ENCODE data around the gene RCL1. TPM values are rescaled to one million over a fixed set of nuclear protein-coding genes. Genes with fewer than 3 reads are reported as not detected.

The RCL1 gene
- polyA plus RNA-seq, 3 donors = 2.2 to 3.0 (median 3.0) TPM

GRCh38 chr9:4768681-4769080, 24.1 kb upstream of the RCL1 start:
- H3K79me2 ChIP-seq (ENCODE audit: insufficient read depth, low read length) = no peaks in the 10 kb centered on the region
- no peak for TF ChIP-seq CTCF (IDR thresholded peaks at IDR 0.05)
- H3K27ac Mint-ChIP-seq = no peak overlapping the region
- no peaks in the 10 kb centered on the region for H4K20me1 ChIP-seq (ENCODE audit: insufficient read depth, low read length)
- no peaks in the 10 kb centered on the region for H3K36me3 ChIP-seq (replicated peaks in 1 of 2; ENCODE audit: control insufficient read depth in 1 of 2, insufficient read depth in 2 of 2, low read length in 2 of 2)
- intact Hi-C loops (cut with micrococcal nuclease) = no loop called here
- H3K4me3 Mint-ChIP-seq = no peak overlapping the region
- H3K9me3 Mint-ChIP-seq = peaks cover 0 to 2% (median 0%) of the 10 kb centered on the region in 7 donors
- peaks cover 5% of the 10 kb centered on the region for H3K4me1 Mint-ChIP-seq
- H3K27ac ChIP-seq (ENCODE audit: low read depth in 1 of 2, low read length in 2 of 2) = no peak overlapping the region
- H3K27me3 ChIP-seq (ENCODE audit: control insufficient read depth in 2 of 2, insufficient read depth in 2 of 2, low read length in 2 of 2) = no peaks in the 10 kb centered on the region
- no peak for DNase-seq
- H3K4me2 ChIP-seq (replicated peaks; ENCODE audit: extremely low read depth, low read length, poor library complexity, severe bottlenecking) = no peak overlapping the region
- peaks cover 0 to under 1% of the 10 kb centered on the region in 2 donors for H3K36me3 Mint-ChIP-seq
- no peak overlapping the region for H3K4me3 ChIP-seq (replicated peaks in 1 of 3; ENCODE audit: low read depth in 2 of 3, low read length in 3 of 3)
- no peak overlapping the region for H2AFZ ChIP-seq (ENCODE audit: insufficient read depth, low read depth, low read length, poor library complexity, severe bottlenecking)
- peaks cover 2 to 3% of the 10 kb centered on the region in 2 donors for H3K4me1 ChIP-seq (ENCODE audit: control insufficient read depth in 1 of 2, insufficient read depth in 2 of 2, low read length in 2 of 2)
- H3K27me3 Mint-ChIP-seq (ENCODE audit: low read depth in 3 of 3) = peaks cover 6% of the 10 kb centered on the region in 3 donors
- no peak overlapping the region for H3K9ac ChIP-seq (ENCODE audit: insufficient read depth, low read length, poor library complexity, severe bottlenecking)
- no peaks in the 10 kb centered on the region for H3K9me3 ChIP-seq (replicated peaks in 1 of 2; ENCODE audit: control insufficient read depth in 1 of 2, insufficient read depth in 1 of 2, low read length in 2 of 2)

GRCh38 chr9:4769321-4770080, 23.2 kb upstream of the RCL1 start:
- TF ChIP-seq CTCF (IDR thresholded peaks at IDR 0.05) = no peak
- no peaks in the 10 kb centered on the region for H3K4me1 ChIP-seq (ENCODE audit: control insufficient read depth in 1 of 2, insufficient read depth in 2 of 2, low read length in 2 of 2)
- no peaks in the 10 kb centered on the region for H3K79me2 ChIP-seq (ENCODE audit: insufficient read depth, low read length)
- no peak overlapping the region for H3K4me3 ChIP-seq (replicated peaks in 1 of 3; ENCODE audit: low read depth in 2 of 3, low read length in 3 of 3)
- peak in 1 of 3 donors; percentile 22 for DNase-seq
- no peaks in the 10 kb centered on the region for H3K36me3 Mint-ChIP-seq
- 100% methylated on average over 3 of the region's 7 CpGs for WGBS (ENCODE audit: insufficient coverage)
- no peaks in the 10 kb centered on the region for H3K36me3 ChIP-seq (replicated peaks in 1 of 2; ENCODE audit: control insufficient read depth in 1 of 2, insufficient read depth in 2 of 2, low read length in 2 of 2)
- no peak overlapping the region for H3K27ac Mint-ChIP-seq
- H4K20me1 ChIP-seq (ENCODE audit: insufficient read depth, low read length) = no peaks in the 10 kb centered on the region
- H3K4me1 Mint-ChIP-seq = peaks cover 3% of the 10 kb centered on the region
- H3K9me3 ChIP-seq (replicated peaks in 1 of 2; ENCODE audit: control insufficient read depth in 1 of 2, insufficient read depth in 1 of 2, low read length in 2 of 2) = no peaks in the 10 kb centered on the region
- H3K9me3 Mint-ChIP-seq = peaks cover 0 to 2% (median 0%) of the 10 kb centered on the region in 7 donors
- peaks cover 2 to 5% (median 4%) of the 10 kb centered on the region in 3 donors for H3K27me3 Mint-ChIP-seq (ENCODE audit: low read depth in 3 of 3)
- no peaks in the 10 kb centered on the region for H3K27me3 ChIP-seq (ENCODE audit: control insufficient read depth in 2 of 2, insufficient read depth in 2 of 2, low read length in 2 of 2)
- intact Hi-C loops (cut with micrococcal nuclease) = no loop called here
- no peak overlapping the region for H3K9ac ChIP-seq (ENCODE audit: insufficient read depth, low read length, poor library complexity, severe bottlenecking)
- no peak overlapping the region for H3K4me3 Mint-ChIP-seq
- no peak overlapping the region for H3K4me2 ChIP-seq (replicated peaks; ENCODE audit: extremely low read depth, low read length, poor library complexity, severe bottlenecking)
- no peak overlapping the region for H3K27ac ChIP-seq (ENCODE audit: low read depth in 1 of 2, low read length in 2 of 2)
- no peak overlapping the region for H2AFZ ChIP-seq (ENCODE audit: insufficient read depth, low read depth, low read length, poor library complexity, severe bottlenecking)
